ENCODE results near the gene INTS12.

Gene INTS12

GRCh38 chr4:105670684-105671083, 37.8 kb downstream of the INTS12 start:
- no peaks in the 10 kb centered on the region for H3K9me3 ChIP-seq (replicated peaks in 1 of 11)

GRCh38 chr4:105666693-105667092, 41.8 kb downstream of the INTS12 start:
- H3K4me2 ChIP-seq: no peak overlapping the region
- no peaks in the 10 kb centered on the region for H3K9me3 ChIP-seq (replicated peaks in 1 of 11)
- H3K4me3 ChIP-seq: no peak overlapping the region
- no peaks in the 10 kb centered on the region for H3K36me3 ChIP-seq
- no peaks in the 10 kb centered on the region for H3K4me1 ChIP-seq
- H3K9ac ChIP-seq: no peak overlapping the region
- no peaks in the 10 kb centered on the region for H4K20me1 ChIP-seq
- no peaks in the 10 kb centered on the region for H3K27me3 ChIP-seq
- no peak overlapping the region for H3K27ac ChIP-seq
- TF ChIP-seq Cebpa-rat (IDR thresholded peaks at IDR 0.05): no peak

More at GRCh38 chr4:105670684-105671083, 37.8 kb downstream of the INTS12 start:
- Histone ChIP-seq H3K36me3 (no peaks in the 10 kb centered on the region), H3K9ac (no peak overlapping the region), H3K4me1 (no peaks in the 10 kb centered on the region), H4K20me1 (no peaks in the 10 kb centered on the region), H3K4me3 (no peak overlapping the region), H3K27ac (no peak overlapping the region), H3K27me3 (no peaks in the 10 kb centered on the region), H3K4me2 (no peak overlapping the region)
- no peak for TF ChIP-seq Cebpa-rat (IDR thresholded peaks at IDR 0.05)

GRCh38 chr4:105662935-105663675, 45.4 kb downstream of the INTS12 start:
- H3K36me3 ChIP-seq: no peaks in the 10 kb centered on the region
- H3K27me3 ChIP-seq: no peaks in the 10 kb centered on the region
- H3K4me1 ChIP-seq: no peaks in the 10 kb centered on the region
- no peak for TF ChIP-seq Cebpa-rat (IDR thresholded peaks at IDR 0.05)
- no peaks in the 10 kb centered on the region for H4K20me1 ChIP-seq
- H3K27ac ChIP-seq: no peak overlapping the region
- H3K4me3 ChIP-seq: no peak overlapping the region
- H3K9me3 ChIP-seq (replicated peaks in 1 of 11): no peaks in the 10 kb centered on the region
- H3K4me2 ChIP-seq: no peak overlapping the region
- H3K9ac ChIP-seq: no peak overlapping the region

GRCh38 chr4:105661028-105661427, 47.5 kb downstream of the INTS12 start:
- H3K27ac ChIP-seq: no peak overlapping the region
- H3K27me3 ChIP-seq: no peaks in the 10 kb centered on the region
- H4K20me1 ChIP-seq: no peaks in the 10 kb centered on the region
- no peak overlapping the region for H3K4me2 ChIP-seq
- no peaks in the 10 kb centered on the region for H3K36me3 ChIP-seq
- no peaks in the 10 kb centered on the region for H3K4me1 ChIP-seq
- no peaks in the 10 kb centered on the region for H3K9me3 ChIP-seq (replicated peaks in 1 of 11)
- TF ChIP-seq Cebpa-rat (IDR thresholded peaks at IDR 0.05): no peak
- no peak overlapping the region for H3K4me3 ChIP-seq
- no peak overlapping the region for H3K9ac ChIP-seq

GRCh38 chr4:105659190-105659589, 49.3 kb downstream of the INTS12 start:
- Histone ChIP-seq H3K36me3 (no peaks in the 10 kb centered on the region), H4K20me1 (no peaks in the 10 kb centered on the region), H3K27ac (no peak overlapping the region), H3K4me3 (no peak overlapping the region), H3K27me3 (no peaks in the 10 kb centered on the region), H3K4me1 (no peaks in the 10 kb centered on the region), H3K4me2 (no peak overlapping the region), H3K9ac (no peak overlapping the region), H3K9me3 (replicated peaks in 1 of 11) (no peaks in the 10 kb centered on the region)
- TF ChIP-seq Cebpa-rat (IDR thresholded peaks at IDR 0.05): no peak

- no peak overlapping the region for H3K4me3 ChIP-seq
- no peaks in the 10 kb centered on the region for H3K27me3 ChIP-seq
- H3K36me3 ChIP-seq: no peaks in the 10 kb centered on the region
- TF ChIP-seq Cebpa-rat (IDR thresholded peaks at IDR 0.05): no peak
- H3K9ac ChIP-seq: no peak overlapping the region
- no peaks in the 10 kb centered on the region for H3K4me1 ChIP-seq
- H3K27ac ChIP-seq: no peak overlapping the region
- no peaks in the 10 kb centered on the region for H4K20me1 ChIP-seq
- H3K4me2 ChIP-seq: no peak overlapping the region
- no peaks in the 10 kb centered on the region for H3K9me3 ChIP-seq (replicated peaks in 1 of 11)
These were observed 51.2 kb downstream of the INTS12 start for GRCh38 chr4:105657117-105657765.

GRCh38 chr4:105652286-105652888, 56.1 kb downstream of the INTS12 start:
- H3K4me2 ChIP-seq: no peak overlapping the region
- no peaks in the 10 kb centered on the region for H3K36me3 ChIP-seq
- no peak for TF ChIP-seq Cebpa-rat (IDR thresholded peaks at IDR 0.05)
- H3K9me3 ChIP-seq (replicated peaks in 1 of 11): no peaks in the 10 kb centered on the region
- H3K27me3 ChIP-seq: no peaks in the 10 kb centered on the region
- H3K4me3 ChIP-seq: no peak overlapping the region
- no peaks in the 10 kb centered on the region for H4K20me1 ChIP-seq
- H3K4me1 ChIP-seq: no peaks in the 10 kb centered on the region
- no peak overlapping the region for H3K9ac ChIP-seq
- H3K27ac ChIP-seq: no peak overlapping the region

- H3K36me3 ChIP-seq: no peaks in the 10 kb centered on the region
- no peak for TF ChIP-seq Cebpa-rat (IDR thresholded peaks at IDR 0.05)
- H3K27me3 ChIP-seq: no peaks in the 10 kb centered on the region
- H3K4me1 ChIP-seq: no peaks in the 10 kb centered on the region
- H3K4me3 ChIP-seq: no peak overlapping the region
- H3K4me2 ChIP-seq: no peak overlapping the region
- H3K27ac ChIP-seq: no peak overlapping the region
- no peak overlapping the region for H3K9ac ChIP-seq
- H4K20me1 ChIP-seq: no peaks in the 10 kb centered on the region
- no peaks in the 10 kb centered on the region for H3K9me3 ChIP-seq (replicated peaks in 1 of 11)
These were observed 56.6 kb downstream of the INTS12 start for GRCh38 chr4:105651884-105652283.

GRCh38 chr4:105650190-105650589, 58.3 kb downstream of the INTS12 start:
- H3K4me1 ChIP-seq: no peaks in the 10 kb centered on the region
- H3K9me3 ChIP-seq (replicated peaks in 1 of 11): no peaks in the 10 kb centered on the region
- no peaks in the 10 kb centered on the region for H4K20me1 ChIP-seq
- no peak for TF ChIP-seq Cebpa-rat (IDR thresholded peaks at IDR 0.05)
- H3K9ac ChIP-seq: no peak overlapping the region
- H3K27me3 ChIP-seq: no peaks in the 10 kb centered on the region
- H3K27ac ChIP-seq: no peak overlapping the region
- H3K4me3 ChIP-seq: no peak overlapping the region
- no peaks in the 10 kb centered on the region for H3K36me3 ChIP-seq
- H3K4me2 ChIP-seq: no peak overlapping the region

GRCh38 chr4:105645440-105645839, 63.0 kb downstream of the INTS12 start:
- H3K27me3 ChIP-seq: no peaks in the 10 kb centered on the region
- no peaks in the 10 kb centered on the region for H3K9me3 ChIP-seq (replicated peaks in 1 of 11)
- TF ChIP-seq Cebpa-rat (IDR thresholded peaks at IDR 0.05): no peak

More at GRCh38 chr4:105645440-105645839, 63.0 kb downstream of the INTS12 start:
- no peak overlapping the region for H3K27ac ChIP-seq
- H4K20me1 ChIP-seq: no peaks in the 10 kb centered on the region
- H3K4me1 ChIP-seq: no peaks in the 10 kb centered on the region
- no peaks in the 10 kb centered on the region for H3K36me3 ChIP-seq
- H3K4me3 ChIP-seq: no peak overlapping the region
- H3K9ac ChIP-seq: no peak overlapping the region
- H3K4me2 ChIP-seq: no peak overlapping the region
